ENCODE measurements around the gene HAO1. TPM values are rescaled to one million over a fixed set of nuclear protein-coding genes. Genes with fewer than 3 reads are reported as not detected.
"Not testable (repeated sequence)": the region's sequence is repeated elsewhere in the genome, so short reads cannot be mapped to it uniquely, and the experiment has no call there.

Gene HAO1
- total RNA-seq, 2 experiments from 2014 or later: not detected

DNA sequence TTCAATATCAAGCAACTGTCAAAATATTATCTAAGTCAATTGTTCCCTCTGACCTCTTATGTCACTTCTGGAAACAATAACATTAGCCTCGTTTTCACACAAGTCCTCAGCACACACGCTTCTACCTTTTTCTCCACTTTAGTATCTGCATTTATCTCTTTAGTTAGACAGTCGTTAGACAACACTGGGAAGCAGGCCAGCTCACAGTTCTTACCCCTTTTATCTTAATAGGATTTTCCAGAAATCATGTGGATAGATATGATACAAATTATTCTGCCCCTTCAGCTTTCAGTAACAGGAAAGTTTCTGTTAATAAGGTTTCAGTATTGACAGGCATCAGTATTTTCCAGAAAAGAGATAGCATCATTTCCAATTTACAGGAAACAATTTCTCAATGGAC is 25.9 kb upstream of the HAO1 start:
- Mint-ChIP-seq H3K4me3 (no peak overlapping the region), H3K27ac (no peak overlapping the region), H3K27me3 (ENCODE audit: low read depth) (peaks cover 11% of the 10 kb centered on the region), H3K9me3 (ENCODE audit: insufficient read depth) (no peaks in the 10 kb centered on the region), H3K4me1 (ENCODE audit: low read depth) (no peaks in the 10 kb centered on the region), H3K36me3 (ENCODE audit: low read depth) (no peaks in the 10 kb centered on the region)
- no peak for ATAC-seq
- CTCF ChIA-PET: no interaction called here
- no peak for DNase-seq
- POLR2A ChIA-PET: no interaction called here

DNA sequence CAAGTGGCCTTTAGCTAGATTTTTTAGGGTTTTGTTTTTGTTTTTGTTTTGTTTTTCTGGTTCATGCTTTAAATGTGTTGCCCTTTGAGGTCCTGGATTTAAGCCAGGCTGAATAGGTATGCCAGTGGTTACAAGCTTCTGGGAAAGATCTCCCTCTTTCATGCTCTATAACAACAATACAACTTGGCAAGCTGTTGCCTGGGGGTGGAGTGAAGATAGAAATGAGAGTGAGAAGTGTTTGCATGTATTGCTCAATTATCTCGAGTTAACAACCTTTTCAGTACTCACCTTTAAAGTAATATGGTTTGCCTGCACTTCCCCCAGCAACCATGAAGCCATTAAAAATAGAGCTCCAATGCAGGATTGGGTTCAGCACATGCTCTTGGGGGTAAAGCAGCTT is 19.2 kb upstream of the HAO1 start:
- no peak for ATAC-seq
- ChIA-PET CTCF (no interaction called here), POLR2A (no interaction called here)
- Mint-ChIP-seq H3K36me3 (ENCODE audit: low read depth) (no peaks in the 10 kb centered on the region), H3K9me3 (ENCODE audit: insufficient read depth) (peaks cover 2% of the 10 kb centered on the region), H3K27ac (no peak overlapping the region), H3K4me3 (no peak overlapping the region), H3K4me1 (ENCODE audit: low read depth) (no peaks in the 10 kb centered on the region), H3K27me3 (ENCODE audit: low read depth) (no peaks in the 10 kb centered on the region)
- no peak for DNase-seq

DNA sequence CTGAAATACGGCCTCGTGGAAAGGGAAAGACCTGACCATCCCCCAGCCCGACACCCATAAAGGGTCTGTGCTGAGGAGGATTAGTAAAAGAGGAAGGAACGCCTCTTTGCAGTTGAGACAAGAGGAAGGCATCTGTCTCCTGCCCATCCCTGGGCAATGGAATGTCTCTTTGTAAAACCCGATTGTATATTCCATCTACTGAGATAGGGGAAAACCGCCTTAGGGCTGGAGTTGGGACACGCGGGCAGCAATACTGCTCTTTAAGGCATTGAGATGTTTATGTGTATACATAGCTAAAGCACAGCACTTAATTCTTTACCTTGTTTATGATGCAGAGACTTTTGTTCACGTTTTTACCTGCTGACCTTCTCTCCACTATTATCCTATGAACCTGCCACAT is 16.3 kb upstream of the HAO1 start:
- H3K4me1 Mint-ChIP-seq (ENCODE audit: low read depth); POLR2A ChIA-PET; CTCF ChIA-PET; ATAC-seq; H3K27ac Mint-ChIP-seq; H3K36me3 Mint-ChIP-seq (ENCODE audit: low read depth); DNase-seq; H3K9me3 Mint-ChIP-seq (ENCODE audit: insufficient read depth); H3K27me3 Mint-ChIP-seq (ENCODE audit: low read depth); H3K4me3 Mint-ChIP-seq: not testable (repeated sequence)

DNA sequence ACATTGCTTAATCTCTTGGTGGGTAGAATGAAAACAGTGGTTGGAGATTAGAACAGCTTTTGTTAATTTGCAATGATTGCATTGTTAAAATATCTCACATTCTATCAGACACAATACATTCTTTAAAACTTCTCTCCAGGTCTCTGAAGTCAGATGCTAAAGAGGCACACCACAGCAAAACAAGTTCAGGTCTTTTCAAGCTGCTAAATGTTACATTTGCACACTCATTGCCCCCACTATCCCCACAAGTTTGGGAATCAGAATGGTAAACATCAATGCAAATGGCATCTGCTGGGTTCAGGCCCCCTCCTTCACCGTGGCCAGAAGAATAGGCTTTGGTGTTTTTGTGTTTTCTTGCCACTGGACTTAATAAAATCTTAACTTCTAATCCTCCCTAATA is 10.1 kb upstream of the HAO1 start:
- no peak overlapping the region for H3K27ac Mint-ChIP-seq
- POLR2A ChIA-PET: no interaction called here
- no peak for ATAC-seq
- DNase-seq: no peak
- H3K27me3 Mint-ChIP-seq (ENCODE audit: low read depth): peaks cover 5% of the 10 kb centered on the region
- no peak overlapping the region for H3K4me3 Mint-ChIP-seq
- no peaks in the 10 kb centered on the region for H3K36me3 Mint-ChIP-seq (ENCODE audit: low read depth)
- H3K4me1 Mint-ChIP-seq (ENCODE audit: low read depth): no peaks in the 10 kb centered on the region
- CTCF ChIA-PET: interaction anchor here (0.9 kb wide), 1 partner anchor 14 kb away, joined by 3 read pairs; no protein-coding TSS in a partner anchor
- H3K9me3 Mint-ChIP-seq (ENCODE audit: insufficient read depth): peaks cover 4% of the 10 kb centered on the region

DNA sequence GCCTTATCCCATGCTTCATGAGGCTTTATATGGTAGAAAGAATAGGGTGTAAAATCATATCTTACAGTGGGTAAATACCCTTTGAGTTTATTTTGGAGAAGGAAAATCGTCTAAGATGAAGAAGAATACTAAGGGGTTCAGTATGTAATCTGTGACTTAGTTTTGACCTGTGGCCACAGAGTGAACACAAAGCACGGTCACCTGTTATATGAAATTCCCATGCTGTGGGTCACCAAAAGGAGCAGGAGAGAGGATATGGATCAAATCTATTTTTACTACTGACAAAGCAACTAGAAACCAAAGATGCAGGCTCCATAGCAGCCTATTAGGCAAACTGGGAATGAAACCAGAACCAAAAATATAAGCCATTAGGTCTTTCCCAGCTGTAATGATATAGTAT is 3.6 kb upstream of the HAO1 start:
- ATAC-seq (no peak), DNase-seq (no peak)
- ChIA-PET POLR2A (no interaction called here), CTCF (interaction anchor here (1.2 kb wide), 1 partner anchor 779 kb away, joined by 4 read pairs; no protein-coding TSS in a partner anchor)
- Mint-ChIP-seq H3K4me3 (no peak overlapping the region), H3K27me3 (ENCODE audit: low read depth) (peaks cover 6% of the 10 kb centered on the region), H3K4me1 (ENCODE audit: low read depth) (no peaks in the 10 kb centered on the region), H3K27ac (no peak overlapping the region), H3K9me3 (ENCODE audit: insufficient read depth) (no peaks in the 10 kb centered on the region), H3K36me3 (ENCODE audit: low read depth) (no peaks in the 10 kb centered on the region)

DNA sequence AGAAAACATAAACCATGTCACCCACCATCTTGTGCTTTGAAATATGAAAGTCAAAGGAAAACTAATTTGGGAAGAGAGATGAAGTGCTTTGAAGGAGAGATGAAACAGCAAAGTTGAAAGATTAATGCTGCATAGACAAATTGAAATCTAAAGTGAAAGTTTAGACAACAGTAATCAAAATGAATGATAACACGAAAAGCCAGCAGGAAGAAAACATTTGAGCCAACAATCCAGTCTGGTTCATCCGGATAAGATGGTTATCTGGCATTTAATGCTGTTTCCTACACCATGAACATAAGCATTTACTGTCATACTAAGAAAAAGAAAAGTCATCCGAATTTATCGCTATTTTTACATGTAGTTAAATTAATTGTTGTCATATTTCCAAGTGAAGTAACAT is 595 bp downstream of the HAO1 start:
- ATAC-seq (no peak), DNase-seq (no peak)
- H3K27me3 Mint-ChIP-seq (ENCODE audit: low read depth): no peaks in the 10 kb centered on the region
- POLR2A ChIA-PET: no interaction called here
- CTCF ChIA-PET: no interaction called here
- no peaks in the 10 kb centered on the region for H3K9me3 Mint-ChIP-seq (ENCODE audit: insufficient read depth)
- H3K27ac Mint-ChIP-seq: no peak overlapping the region
- H3K4me3 Mint-ChIP-seq: no peak overlapping the region
- no peaks in the 10 kb centered on the region for H3K4me1 Mint-ChIP-seq (ENCODE audit: low read depth)
- no peaks in the 10 kb centered on the region for H3K36me3 Mint-ChIP-seq (ENCODE audit: low read depth)

DNA sequence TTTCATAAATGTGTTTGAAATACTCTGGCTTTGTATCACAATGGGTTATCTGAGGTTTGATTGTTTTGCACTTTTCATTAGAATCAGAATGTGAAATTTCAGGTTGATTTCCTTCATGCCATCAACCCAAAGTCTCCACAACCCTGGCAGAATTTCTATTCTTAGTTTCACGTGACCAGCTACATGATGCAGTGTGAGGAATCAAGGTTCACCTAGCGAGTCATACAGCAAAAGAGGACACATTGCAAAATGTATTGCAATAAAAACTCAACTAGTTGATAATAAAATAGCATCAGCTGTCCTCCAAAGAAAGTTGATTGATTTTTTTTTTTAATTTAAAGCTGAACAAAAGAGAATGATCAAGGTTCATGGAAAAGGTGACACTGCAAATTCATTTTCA is 2.2 kb downstream of the HAO1 start:
- no peaks in the 10 kb centered on the region for H3K4me1 Mint-ChIP-seq (ENCODE audit: low read depth)
- no peaks in the 10 kb centered on the region for H3K36me3 Mint-ChIP-seq (ENCODE audit: low read depth)
- ATAC-seq: no peak
- no peak overlapping the region for H3K27ac Mint-ChIP-seq
- ChIA-PET CTCF (interaction anchor here (1.1 to 5.0 kb wide), 2 partner anchors 189 to 784 kb away, joined by 3 to 82 read pairs; no protein-coding TSS in a partner anchor), POLR2A (no interaction called here)
- no peaks in the 10 kb centered on the region for H3K9me3 Mint-ChIP-seq (ENCODE audit: insufficient read depth)
- H3K4me3 Mint-ChIP-seq: no peak overlapping the region
- no peak for DNase-seq
- no peaks in the 10 kb centered on the region for H3K27me3 Mint-ChIP-seq (ENCODE audit: low read depth)

DNA sequence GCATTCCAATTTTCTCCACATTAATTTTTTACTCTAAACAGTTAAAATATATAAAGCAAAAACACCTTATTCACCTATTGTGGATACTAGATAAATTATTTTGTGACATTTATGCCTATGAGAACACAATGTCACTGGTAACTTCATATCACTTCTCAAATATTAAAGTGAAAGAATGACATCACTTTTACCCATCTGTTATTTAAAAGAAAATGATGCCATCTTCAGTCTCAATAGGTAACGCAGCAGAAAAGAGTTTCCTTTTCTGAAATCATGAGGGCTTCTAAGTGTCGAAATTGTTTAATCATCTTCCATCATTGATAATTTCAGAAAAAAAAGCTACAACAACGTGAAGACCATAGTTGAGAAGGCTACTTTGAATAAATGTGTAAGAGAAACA is 2.9 kb downstream of the HAO1 start:
- ATAC-seq: no peak
- CTCF ChIA-PET: interaction anchor here (0.9 to 5.0 kb wide), 13 partner anchors 10 to 785 kb away, joined by 3 to 82 read pairs (median 5); no protein-coding TSS in a partner anchor
- Mint-ChIP-seq H3K27me3 (ENCODE audit: low read depth) (no peaks in the 10 kb centered on the region), H3K27ac (no peak overlapping the region), H3K9me3 (ENCODE audit: insufficient read depth) (no peaks in the 10 kb centered on the region), H3K4me3 (no peak overlapping the region), H3K4me1 (ENCODE audit: low read depth) (no peaks in the 10 kb centered on the region), H3K36me3 (ENCODE audit: low read depth) (no peaks in the 10 kb centered on the region)
- POLR2A ChIA-PET: no interaction called here
- DNase-seq: no peak

DNA sequence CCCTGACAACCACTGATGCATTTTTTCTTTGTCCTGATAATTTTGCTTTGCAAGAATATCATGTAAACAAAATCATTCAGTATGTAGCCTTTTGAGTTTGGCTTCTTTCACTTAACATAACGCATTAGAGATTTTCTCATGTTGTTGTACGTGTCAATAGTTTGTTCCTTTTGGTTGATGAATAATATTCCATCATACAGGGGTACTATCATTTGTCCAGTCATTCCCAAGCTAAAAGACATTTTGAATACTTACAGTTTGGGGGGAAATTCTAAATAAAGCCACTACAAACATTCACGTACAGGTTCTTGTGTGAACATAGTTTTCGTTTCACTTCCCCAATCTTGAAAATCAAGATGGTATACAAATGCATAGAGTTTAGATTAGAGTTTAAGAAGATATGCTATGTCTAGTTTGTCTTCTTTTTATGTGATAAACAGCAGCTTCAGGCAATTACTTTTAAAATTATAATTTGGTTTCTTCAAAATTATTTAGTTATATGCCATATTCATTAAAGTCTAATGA is 5.2 kb downstream of the HAO1 start:
- Mint-ChIP-seq H3K27me3 (ENCODE audit: low read depth) (no peaks in the 10 kb centered on the region), H3K9me3 (ENCODE audit: insufficient read depth) (no peaks in the 10 kb centered on the region), H3K4me1 (ENCODE audit: low read depth) (no peaks in the 10 kb centered on the region), H3K36me3 (ENCODE audit: low read depth) (no peaks in the 10 kb centered on the region), H3K4me3 (no peak overlapping the region), H3K27ac (no peak overlapping the region)
- ATAC-seq: no peak
- CTCF ChIA-PET: interaction anchor here (5.0 kb wide), 1 partner anchor 787 kb away, joined by 82 read pairs; no protein-coding TSS in a partner anchor
- no peak for DNase-seq
- POLR2A ChIA-PET: no interaction called here

DNA sequence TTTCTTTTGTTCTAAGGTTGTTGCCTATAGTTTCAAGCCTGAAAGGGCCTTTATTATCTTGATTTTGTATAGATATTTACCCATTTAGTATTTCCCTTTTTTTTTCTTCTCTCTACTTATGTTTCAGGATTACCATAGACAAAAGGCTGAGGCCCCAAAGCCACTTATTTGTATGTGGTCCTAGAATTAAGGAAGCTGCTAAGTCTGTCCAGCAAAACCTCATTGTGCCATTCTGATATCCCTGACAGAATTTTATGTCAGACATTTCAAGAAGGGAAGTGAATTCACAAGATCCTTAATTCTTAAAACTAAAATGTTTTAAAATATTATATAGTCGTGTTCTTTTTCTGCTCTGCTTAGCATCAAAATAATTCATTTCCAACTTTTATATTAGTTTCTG is 6.9 kb downstream of the HAO1 start:
- H3K4me3 Mint-ChIP-seq: no peak overlapping the region
- CTCF ChIA-PET: no interaction called here

DNA sequence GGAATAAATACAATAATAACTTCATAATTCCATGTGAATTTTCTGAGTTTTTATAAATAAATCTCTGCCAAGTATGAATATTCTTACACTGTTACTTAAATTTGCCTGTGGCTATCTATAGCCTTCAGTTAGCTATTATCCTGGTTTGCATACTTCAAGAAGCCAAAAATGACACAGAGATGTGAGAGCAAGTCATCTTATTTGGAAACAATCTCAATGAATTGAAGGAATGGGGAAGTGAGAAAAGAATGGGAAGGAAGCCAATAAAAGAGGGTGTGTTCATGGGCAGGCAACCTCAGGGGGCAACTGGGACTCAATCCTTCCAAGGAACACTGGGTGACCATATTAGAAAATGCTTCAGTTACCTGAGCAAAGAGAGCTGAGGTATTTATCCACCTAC is 9.9 kb downstream of the HAO1 start:
- Mint-ChIP-seq H3K27me3 (ENCODE audit: low read depth) (no peaks in the 10 kb centered on the region), H3K4me3 (no peak overlapping the region), H3K4me1 (ENCODE audit: low read depth) (no peaks in the 10 kb centered on the region), H3K36me3 (ENCODE audit: low read depth) (no peaks in the 10 kb centered on the region), H3K27ac (no peak overlapping the region), H3K9me3 (ENCODE audit: insufficient read depth) (no peaks in the 10 kb centered on the region)
- POLR2A ChIA-PET: no interaction called here
- ATAC-seq (no peak), DNase-seq (no peak)
- CTCF ChIA-PET: no interaction called here

More for the DNA sequence above, 6.9 kb downstream of the HAO1 start:
- Mint-ChIP-seq H3K27ac (no peak overlapping the region), H3K9me3 (ENCODE audit: insufficient read depth) (no peaks in the 10 kb centered on the region), H3K4me1 (ENCODE audit: low read depth) (no peaks in the 10 kb centered on the region), H3K36me3 (ENCODE audit: low read depth) (no peaks in the 10 kb centered on the region), H3K27me3 (ENCODE audit: low read depth) (no peaks in the 10 kb centered on the region)
- no peak for ATAC-seq
- POLR2A ChIA-PET: no interaction called here
- no peak for DNase-seq

DNA sequence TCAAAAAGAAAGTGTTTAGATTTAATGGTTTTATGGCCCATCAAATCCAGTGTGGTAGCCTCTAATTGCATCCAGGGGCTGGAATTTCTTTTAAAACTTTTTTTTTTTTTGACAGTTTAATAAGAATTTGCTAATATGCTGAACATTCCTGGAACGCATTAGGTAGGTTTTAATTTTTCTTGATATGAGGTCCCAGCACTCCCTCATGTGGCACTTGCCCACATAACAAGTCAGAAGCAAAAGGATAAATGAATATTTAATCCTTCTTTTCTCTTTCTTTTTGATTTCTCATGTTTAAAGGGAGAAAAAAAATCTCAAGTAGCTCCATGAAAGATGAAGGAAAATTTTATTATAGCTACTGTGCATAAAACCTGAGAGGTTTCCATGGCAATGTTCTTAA is 13.5 kb downstream of the HAO1 start:
- Mint-ChIP-seq H3K9me3 (ENCODE audit: insufficient read depth) (no peaks in the 10 kb centered on the region), H3K27me3 (ENCODE audit: low read depth) (no peaks in the 10 kb centered on the region), H3K4me3 (no peak overlapping the region), H3K4me1 (ENCODE audit: low read depth) (no peaks in the 10 kb centered on the region), H3K36me3 (ENCODE audit: low read depth) (no peaks in the 10 kb centered on the region), H3K27ac (no peak overlapping the region)
- ChIA-PET CTCF (interaction anchor here (1.3 kb wide), 1 partner anchor 10 kb away, joined by 6 read pairs; no protein-coding TSS in a partner anchor), POLR2A (no interaction called here)
- no peak for DNase-seq
- ATAC-seq: no peak

DNA sequence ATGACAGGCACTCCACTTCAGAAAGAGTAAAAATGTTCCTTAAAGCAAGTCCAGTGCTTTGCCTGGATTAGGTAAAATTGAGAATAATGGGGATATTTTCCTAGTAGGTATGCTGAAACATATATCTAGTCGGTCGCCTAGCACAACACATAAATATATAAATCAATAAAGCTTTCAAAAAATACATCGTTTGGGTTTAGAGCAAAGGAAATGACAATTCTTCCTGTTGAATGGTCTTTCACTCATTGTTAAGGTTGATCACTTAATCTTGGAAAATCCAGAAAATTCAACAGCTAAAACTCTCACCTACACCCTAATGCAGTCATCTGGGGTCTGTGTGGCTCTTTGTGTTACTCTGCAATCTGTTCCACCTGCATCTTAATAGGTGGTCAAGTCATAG is 13.9 kb downstream of the HAO1 start:
- H3K27ac Mint-ChIP-seq: no peak overlapping the region

More for the DNA sequence above, 13.9 kb downstream of the HAO1 start:
- DNase-seq: no peak
- Mint-ChIP-seq H3K9me3 (ENCODE audit: insufficient read depth) (no peaks in the 10 kb centered on the region), H3K4me1 (ENCODE audit: low read depth) (no peaks in the 10 kb centered on the region), H3K4me3 (no peak overlapping the region), H3K36me3 (ENCODE audit: low read depth) (no peaks in the 10 kb centered on the region), H3K27me3 (ENCODE audit: low read depth) (no peaks in the 10 kb centered on the region)
- ChIA-PET POLR2A (no interaction called here), CTCF (interaction anchor here (1.3 kb wide), 1 partner anchor 10 kb away, joined by 6 read pairs; no protein-coding TSS in a partner anchor)
- no peak for ATAC-seq
